ENCODE measurements around the gene KLK12.

- TF ChIP-seq CTCF (IDR thresholded peaks at IDR 0.05) (no peak), POLR2A (IDR thresholded peaks at IDR 0.05) (no peak)
Measured at GRCh38 chr19:51064534-51065220, 29.9 kb upstream of the KLK12 start, which contains the start of gene KLK13.

Measured in body of pancreas (tissue), 4 donors.